NB4 (cell line): ENCODE results near the gene SLC10A3.

ENCODE experiments used
- DNase-seq: peaks from one replicate; pipeline ENCODE4 v3.0.0; 2010; ENCODE audit warnings: low read depth
- H3K4me3 ChIP-seq: one replicate; pipeline ENCODE4 v1.5.1; 2011; ENCODE audit warnings: mild to moderate bottlenecking, low read depth, low read length, moderate library complexity
- CTCF ChIP-seq: IDR thresholded peaks from one replicate; pipeline ENCODE4 v1.5.1; 2012; ENCODE audit warnings: low read depth, low read length
- MAX ChIP-seq: IDR thresholded peaks from 2 replicates; pipeline ENCODE4 v1.6.1; 2011; ENCODE audit warnings: low read depth, low read length
- MYC ChIP-seq: IDR thresholded peaks from 2 replicates; pipeline ENCODE4 v1.6.1; 2011; ENCODE audit warnings: low read depth, low read length
- POLR2A ChIP-seq: IDR thresholded peaks from 2 replicates; pipeline ENCODE4 v1.6.1; 2011; ENCODE audit warnings: mild to moderate bottlenecking; ENCODE audit not compliant: insufficient read length; ENCODE audit errors: extremely low read depth

The SLC10A3 gene

GRCh38 chrX:154470434-154470833, 20.0 kb downstream of the SLC10A3 start:
- DNase-seq, result no peak
- TF ChIP-seq MAX (no peak), POLR2A (no peak), CTCF (no peak), MYC (no peak)
- H3K4me3 ChIP-seq, result no peak overlapping the region

GRCh38 chrX:154469880-154470279, 20.5 kb downstream of the SLC10A3 start:
- TF ChIP-seq MYC (no peak), MAX (no peak), POLR2A (no peak), CTCF (no peak)
- DNase-seq, result no peak
- H3K4me3 ChIP-seq, result no peak overlapping the region

- TF ChIP-seq POLR2A (no peak), MYC (no peak), MAX (no peak), CTCF (no peak)
- no peak overlapping the region for H3K4me3 ChIP-seq
- DNase-seq, result no peak
Observed at GRCh38 chrX:154469114-154469513, 21.3 kb downstream of the SLC10A3 start.

- no peak for DNase-seq
- TF ChIP-seq CTCF (no peak), POLR2A (no peak), MYC (no peak), MAX (no peak)
- no peak overlapping the region for H3K4me3 ChIP-seq
Observed at GRCh38 chrX:154468217-154468616, 22.2 kb downstream of the SLC10A3 start.

GRCh38 chrX:154467556-154467955, 22.9 kb downstream of the SLC10A3 start:
- no peak for TF ChIP-seq CTCF
- no peak for TF ChIP-seq MAX
- TF ChIP-seq POLR2A, result no peak
- TF ChIP-seq MYC, result no peak
- no peak overlapping the region for H3K4me3 ChIP-seq
- no peak for DNase-seq

- TF ChIP-seq CTCF (no peak), POLR2A (no peak), MYC (no peak), MAX (no peak)
Observed at GRCh38 chrX:154466907-154467306, 23.5 kb downstream of the SLC10A3 start.

More at GRCh38 chrX:154466907-154467306, 23.5 kb downstream of the SLC10A3 start:
- DNase-seq, result no peak
- H3K4me3 ChIP-seq, result no peak overlapping the region
